GM18498 (cell line): Measurements from ENCODE around the gene C15orf40.

Experiments
- ATAC-seq: cut with Tn5 transposase; IDR thresholded peaks from one replicate; pipeline ENCODE4 v1.9.1; 2021; ENCODE audit warnings: mild to moderate bottlenecking, moderate library complexity; ENCODE audit not compliant: unreplicated experiment

C15orf40 gene

GRCh38 chr15:82995076-82995475 is 16.4 kb downstream of the C15orf40 start:
- ATAC-seq = no peak

DNA sequence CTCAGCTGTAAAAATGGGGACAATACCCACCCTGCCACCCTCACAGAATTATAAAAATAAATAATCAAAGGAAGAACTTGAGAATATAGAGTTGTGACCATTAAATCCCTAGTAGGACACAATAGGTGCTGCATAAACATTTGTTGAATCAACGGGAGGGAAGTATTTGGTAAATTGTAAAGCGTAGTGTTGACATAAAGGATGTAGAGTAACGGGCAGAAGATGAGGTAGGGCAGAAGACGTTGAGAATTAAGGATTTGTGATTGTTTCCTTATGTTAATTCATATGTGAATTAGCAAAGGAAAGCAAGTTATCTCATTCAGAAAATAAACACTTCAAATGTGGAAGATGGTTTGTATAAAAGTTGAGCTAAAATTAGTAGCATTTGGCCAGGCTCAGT is 18.3 kb downstream of the C15orf40 start:
- ATAC-seq = no peak

- ATAC-seq = no peak
These were observed 18.9 kb downstream of the C15orf40 start for GRCh38 chr15:82992436-82992998.

- ATAC-seq = no peak
These were observed 25.0 kb downstream of the C15orf40 start for GRCh38 chr15:82986442-82986780.

GRCh38 chr15:82985688-82986441 is 25.6 kb downstream of the C15orf40 start, which contains the start of gene RAMAC:
RAMAC (plus strand) TSS chr15:82986210; CDS start chr15:82989019, 2,809 bp downstream.
- peak; percentile 95 for ATAC-seq

DNA sequence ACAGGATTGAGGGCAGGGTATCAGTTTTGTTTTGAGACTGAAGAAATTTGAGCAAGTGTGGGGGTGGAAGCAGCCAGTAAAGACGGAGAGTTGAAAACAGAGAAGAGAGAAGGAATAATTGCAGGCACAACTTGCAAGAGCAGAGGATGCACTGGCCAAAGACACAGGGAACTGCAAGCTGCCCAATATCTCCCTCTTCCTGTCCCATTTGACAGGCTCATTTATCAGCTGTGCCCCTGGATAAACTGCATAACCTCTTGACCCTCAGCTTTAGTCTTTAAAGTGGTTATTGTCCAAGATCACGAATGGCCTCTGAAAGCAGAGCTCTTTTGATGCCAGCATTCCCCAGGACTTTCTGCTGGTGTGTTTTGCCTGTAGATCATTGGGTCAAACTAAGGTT is 30.5 kb downstream of the C15orf40 start:
- ATAC-seq = no peak

GRCh38 chr15:82979726-82980125 is 31.7 kb downstream of the C15orf40 start:
- ATAC-seq = no peak

DNA sequence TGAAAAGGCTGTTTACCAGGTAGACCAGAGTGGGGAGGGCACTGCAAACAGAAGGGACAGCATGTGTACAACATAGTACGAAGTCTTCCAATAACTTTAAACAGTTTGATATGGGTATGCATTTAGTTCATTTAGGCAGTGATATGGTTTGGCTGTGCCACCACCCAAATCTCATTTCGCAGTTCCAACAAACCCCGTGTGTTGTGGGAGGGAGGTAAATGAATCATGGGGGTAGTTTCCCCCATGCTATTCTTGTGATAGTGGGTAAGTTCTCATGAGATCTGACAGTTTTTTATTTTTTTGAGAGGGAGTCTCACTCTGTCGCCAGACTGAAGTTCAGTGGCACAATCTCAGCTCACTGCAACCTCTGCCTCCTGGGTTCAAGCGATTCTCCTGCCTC is 33.0 kb downstream of the C15orf40 start:
- no peak for ATAC-seq

GRCh38 chr15:82977076-82977475 is 34.4 kb downstream of the C15orf40 start:
- no peak for ATAC-seq

DNA sequence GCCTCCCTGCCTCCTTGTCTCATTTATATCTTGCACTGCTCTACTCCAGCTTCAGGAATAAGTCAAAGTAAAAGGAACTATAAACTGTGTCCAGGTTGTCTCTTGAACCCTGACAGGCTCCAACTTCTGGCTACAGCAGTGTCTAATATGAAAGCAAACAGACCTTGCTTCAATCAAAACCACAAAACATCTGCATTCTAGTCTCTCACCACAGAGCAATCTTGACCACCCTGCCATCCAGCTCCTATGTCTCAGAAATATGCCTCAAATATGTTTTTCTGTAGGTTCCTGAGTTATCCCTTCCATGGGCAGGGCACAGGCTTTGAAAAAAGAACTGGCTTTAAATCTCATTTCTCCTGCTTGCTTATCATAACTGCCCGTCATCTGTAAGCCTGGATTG is 38.4 kb downstream of the C15orf40 start:
- ATAC-seq = no peak

- ATAC-seq = no peak
These were observed 40.0 kb downstream of the C15orf40 start for GRCh38 chr15:82971218-82971984.

GRCh38 chr15:82970696-82971095 is 40.7 kb downstream of the C15orf40 start:
- no peak for ATAC-seq

- ATAC-seq = no peak
These were observed 41.3 kb downstream of the C15orf40 start for GRCh38 chr15:82970078-82970686.

GRCh38 chr15:82969353-82969752 is 42.1 kb downstream of the C15orf40 start:
- no peak for ATAC-seq

- no peak for ATAC-seq
These were observed 43.4 kb downstream of the C15orf40 start for GRCh38 chr15:82968066-82968465.

- ATAC-seq = peak; percentile 91
These were observed 44.8 kb downstream of the C15orf40 start for GRCh38 chr15:82966671-82967071.

DNA sequence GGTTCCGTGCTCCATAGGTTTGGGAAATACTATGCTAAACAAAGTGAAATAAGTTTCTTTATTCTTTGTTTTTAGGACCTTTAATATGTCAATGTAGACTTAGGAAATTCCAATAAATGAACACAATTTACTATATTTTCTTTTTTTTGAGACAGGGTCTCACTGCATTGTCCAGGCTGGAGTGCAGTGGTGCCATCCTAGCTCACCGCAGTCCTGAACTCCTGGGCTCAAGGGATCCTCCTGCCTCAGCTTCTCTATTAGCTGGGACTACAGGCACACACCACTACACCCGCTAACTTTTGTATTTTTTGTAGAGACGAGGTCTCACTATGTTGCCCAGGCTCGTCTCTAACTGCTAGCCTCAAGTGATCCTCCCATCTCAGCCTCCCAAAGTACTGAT is 46.5 kb downstream of the C15orf40 start:
- no peak for ATAC-seq

DNA sequence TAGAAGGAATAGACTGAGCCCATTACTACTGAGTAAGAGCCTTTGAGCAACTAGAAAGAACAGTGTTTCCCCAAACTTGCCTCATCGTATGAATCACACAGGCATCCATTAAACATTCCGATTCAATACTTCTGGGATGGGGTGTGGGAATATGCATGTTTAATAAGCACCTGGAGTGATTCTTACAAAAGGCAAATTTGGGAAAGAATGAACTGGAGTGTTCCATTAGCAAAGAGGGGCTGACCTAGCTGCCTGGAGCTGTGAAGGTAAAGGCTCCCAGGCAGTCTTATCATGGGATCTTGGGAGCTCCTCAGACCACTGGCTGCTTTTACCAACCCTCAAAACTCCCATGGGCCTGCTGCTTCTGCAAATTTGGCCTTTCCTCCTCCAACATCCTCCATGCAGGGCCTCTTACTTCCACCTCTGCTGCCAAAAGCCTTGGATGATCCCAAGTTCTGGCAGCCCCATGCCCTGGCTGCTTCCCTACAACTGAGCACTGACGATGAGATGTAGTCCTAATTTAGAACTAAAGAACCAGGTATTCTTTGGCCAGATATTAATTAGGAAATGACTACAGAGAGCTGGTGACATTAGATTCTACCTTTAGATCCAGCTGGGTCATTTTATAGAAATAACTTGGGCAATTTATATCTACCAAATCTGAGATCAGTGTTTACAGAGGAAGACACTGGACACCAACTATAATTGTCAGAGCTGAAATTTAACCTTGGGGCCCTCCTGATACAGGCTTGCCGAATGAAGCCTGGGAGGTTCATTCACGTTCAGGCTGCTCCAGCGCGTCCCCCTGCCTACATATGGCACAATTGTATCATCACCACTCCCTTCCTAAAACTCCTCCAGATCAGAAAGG is 47.7 kb downstream of the C15orf40 start:
- no peak for ATAC-seq

GRCh38 chr15:82960766-82961165 is 50.7 kb downstream of the C15orf40 start:
- no peak for ATAC-seq

- ATAC-seq = no peak
These were observed 52.0 kb downstream of the C15orf40 start for GRCh38 chr15:82959423-82959822.

- ATAC-seq = no peak
These were observed 52.8 kb downstream of the C15orf40 start for GRCh38 chr15:82958638-82959037.
